Stimulated activated CD8-positive, alpha-beta memory T cell treated with anti-CD3 and anti-CD28 coated beads, Interleukin-12 subunit alpha, Interleukin-12 subunit beta, amount 100 ng/mL, for 24 hours (primary cell): ENCODE data around the gene VWA3B.
"Not testable (repeated sequence)": the region's sequence is repeated elsewhere in the genome, so short reads cannot be mapped to it uniquely, and the experiment has no call there.

ENCODE experiments used
- DNase-seq: peaks from one replicate; pipeline ENCODE4 v3.0.0-alpha.2; 2020; ENCODE audit errors: extremely low read depth

The VWA3B gene

DNA sequence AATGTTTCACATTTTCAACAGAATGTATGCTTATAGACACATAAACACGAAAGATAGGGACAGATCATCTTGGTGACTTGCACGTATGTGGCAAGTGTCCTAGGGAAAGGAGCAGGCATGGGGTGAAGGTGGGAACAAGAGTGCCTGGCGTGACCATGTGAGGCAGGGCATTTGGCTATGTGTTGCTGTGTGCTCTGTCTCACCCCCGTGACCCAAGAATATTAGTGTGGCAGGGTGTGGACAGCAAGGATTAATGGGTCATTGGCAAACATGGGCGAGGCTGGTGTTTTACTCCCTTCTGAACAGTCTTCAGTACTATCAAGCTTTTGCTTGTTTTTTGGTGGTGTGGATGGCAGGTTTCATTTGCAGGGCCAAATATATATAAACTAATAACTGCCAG lies 1.3 kb upstream of the VWA3B start:
- no peak for DNase-seq

DNA sequence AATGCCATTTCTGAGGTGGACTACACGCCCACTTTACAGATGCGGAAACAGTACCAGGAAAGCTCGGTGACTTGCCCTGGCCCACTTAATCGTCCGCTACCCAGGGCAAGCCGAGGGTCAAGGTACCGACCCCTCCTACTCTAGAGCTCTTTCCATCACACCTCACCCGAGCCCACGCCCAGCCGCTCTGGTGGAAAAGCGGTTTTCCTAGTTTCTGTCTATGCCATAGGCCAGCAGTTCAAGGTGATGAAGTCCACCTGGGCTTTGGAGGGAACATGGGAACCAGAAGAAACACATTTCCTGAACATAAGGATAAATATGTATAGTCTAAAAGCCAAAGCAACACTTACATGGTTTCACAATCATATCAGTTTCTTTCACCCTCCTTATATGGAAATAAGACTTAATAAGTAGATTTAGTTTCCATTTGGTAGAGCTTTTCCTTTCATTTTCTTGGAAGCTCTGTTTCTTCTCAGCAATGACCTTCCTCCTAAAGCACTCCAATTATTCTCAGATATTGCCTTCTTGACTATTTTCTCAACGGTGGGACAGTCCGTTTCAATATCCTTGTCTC lies 567 bp downstream of the VWA3B start:
- DNase-seq = no peak

GRCh38 chr2:98088261-98088660 lies 1.3 kb downstream of the VWA3B start:
- DNase-seq = no peak

GRCh38 chr2:98089941-98090340 lies 3.0 kb downstream of the VWA3B start:
- no peak for DNase-seq

GRCh38 chr2:98090951-98091350 lies 4.0 kb downstream of the VWA3B start:
- no peak for DNase-seq

DNA sequence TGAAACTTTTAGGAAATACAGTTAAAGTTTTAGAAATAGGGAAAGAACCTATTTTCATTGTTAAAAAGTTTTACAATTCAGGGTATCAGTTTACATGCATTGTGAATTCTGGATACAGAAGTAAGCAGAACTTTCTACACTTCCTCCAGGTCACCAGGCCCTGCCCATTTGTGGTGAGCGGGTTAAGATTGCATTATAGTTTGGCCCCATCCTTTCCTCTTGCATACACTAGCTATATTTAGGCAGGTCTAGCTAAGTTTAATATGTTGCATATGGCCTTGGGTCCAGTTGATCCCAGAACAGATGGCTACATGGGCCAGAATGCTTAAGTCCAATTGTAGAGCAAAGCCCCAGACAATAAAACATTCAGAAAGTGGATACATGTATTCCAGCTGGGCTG lies 4.8 kb downstream of the VWA3B start:
- DNase-seq = no peak

GRCh38 chr2:98093146-98093545 lies 6.2 kb downstream of the VWA3B start:
- DNase-seq = no peak

DNA sequence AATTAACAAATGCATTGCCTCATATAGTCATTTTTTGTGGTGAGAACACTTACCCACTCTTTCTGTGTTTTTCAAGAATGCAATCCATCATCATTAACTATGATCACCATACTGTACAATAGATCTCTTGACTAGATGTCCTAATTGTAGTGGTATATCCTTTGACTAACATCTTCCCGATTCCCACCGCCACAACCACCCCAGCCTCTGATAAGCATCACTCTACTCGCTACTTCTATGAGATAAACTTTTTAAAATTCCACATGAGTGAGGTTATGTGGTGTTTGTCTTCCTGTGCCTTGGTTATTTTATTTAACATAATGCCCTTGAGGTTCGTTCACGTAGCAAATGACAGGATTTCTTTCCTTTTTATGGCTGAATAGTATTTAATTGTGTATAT lies 6.6 kb downstream of the VWA3B start:
- no peak for DNase-seq

- no peak for DNase-seq
These were observed 13.2 kb downstream of the VWA3B start for GRCh38 chr2:98099939-98100743.

DNA sequence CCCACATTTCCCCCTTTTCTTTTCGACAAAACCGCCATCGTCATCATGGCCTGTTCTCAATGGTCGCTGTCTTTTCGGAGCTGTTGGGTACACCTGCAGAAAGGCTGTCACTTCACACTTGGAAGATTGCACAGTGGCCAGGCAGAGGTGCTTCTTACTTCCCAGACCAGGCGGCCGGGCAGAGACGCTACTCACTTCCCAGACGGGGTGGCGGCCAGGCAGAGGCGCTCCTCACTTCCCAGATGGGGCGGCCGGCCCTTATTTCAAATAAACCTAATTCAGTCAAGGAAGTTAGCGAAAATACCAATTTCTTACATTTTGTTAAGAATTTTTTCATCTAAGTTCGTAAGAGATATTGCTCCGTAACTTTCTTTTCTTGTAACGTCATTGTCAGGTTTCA lies 15.3 kb downstream of the VWA3B start:
- not testable (repeated sequence) for DNase-seq

- DNase-seq = no peak
These were observed 15.9 kb downstream of the VWA3B start for GRCh38 chr2:98102878-98103277.

DNA sequence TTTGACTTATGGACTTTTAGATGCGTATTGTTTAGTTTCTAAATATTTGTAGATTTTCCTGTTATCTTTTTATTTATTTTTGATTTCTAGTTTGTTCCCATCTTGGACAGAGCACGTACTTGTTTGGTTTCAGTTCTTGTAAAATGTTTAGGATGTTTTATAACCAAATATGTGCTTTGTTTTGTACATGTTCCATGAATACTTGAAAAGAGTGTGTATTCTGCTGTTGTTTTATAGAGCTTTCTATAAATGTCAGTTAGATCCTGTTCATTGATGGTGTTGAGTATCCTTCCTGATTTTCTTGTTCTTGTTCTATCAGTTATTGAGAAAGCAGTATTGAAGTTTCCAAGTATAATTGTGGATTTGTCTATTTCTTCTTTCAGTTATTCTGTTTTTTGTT lies 21.1 kb downstream of the VWA3B start:
- no peak for DNase-seq

DNA sequence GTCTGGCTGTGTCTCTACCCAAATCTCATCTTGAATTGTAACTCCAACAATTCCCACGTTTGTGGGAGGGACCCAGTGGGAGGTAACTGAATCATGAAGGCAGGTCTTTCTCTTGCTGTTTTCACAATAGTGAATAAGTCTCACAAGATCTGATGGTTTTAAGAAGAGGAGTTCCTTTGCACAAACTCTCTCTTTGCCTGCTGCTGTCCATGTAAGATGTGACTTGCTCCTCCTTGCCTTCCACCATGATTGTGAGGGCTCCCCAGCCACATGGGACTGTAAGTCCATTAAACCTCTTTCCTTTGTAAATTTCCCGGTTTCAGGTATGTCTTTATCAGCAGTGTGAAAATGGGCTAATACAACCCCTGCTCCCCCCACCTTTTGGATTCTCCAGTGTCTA lies 23.8 kb downstream of the VWA3B start:
- DNase-seq = no peak

DNA sequence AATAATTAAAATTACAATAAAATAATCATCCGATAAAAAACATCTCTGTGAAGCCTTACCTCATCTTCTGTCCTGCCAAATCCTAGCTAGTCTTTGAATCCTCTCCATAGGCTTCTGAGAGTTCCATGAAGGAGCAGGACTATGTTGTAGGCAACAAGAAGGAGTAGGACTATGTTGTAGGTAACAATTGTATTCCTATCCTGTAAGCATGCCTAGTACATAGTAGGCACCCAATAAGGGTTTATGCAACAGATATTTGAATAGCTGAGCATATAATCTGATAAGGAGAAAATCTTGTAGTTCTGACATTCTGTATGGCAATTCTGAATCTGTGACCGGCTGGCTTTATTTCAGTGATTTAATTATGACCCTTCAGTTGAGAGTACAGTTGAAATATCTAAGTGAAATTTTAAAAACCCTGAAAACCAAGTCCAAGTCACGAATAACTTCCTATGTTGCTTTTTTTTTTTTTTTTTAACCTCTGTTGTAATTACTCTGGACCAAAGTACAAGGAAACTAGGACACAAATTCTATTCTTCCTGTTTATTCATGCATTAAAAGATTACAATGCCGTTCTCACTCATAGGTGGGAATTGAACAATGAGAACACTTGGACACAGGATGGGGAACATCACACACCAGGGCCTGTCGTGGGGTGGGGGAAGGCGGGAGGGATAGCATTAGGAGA lies 27.8 kb downstream of the VWA3B start:
- no peak for DNase-seq

DNA sequence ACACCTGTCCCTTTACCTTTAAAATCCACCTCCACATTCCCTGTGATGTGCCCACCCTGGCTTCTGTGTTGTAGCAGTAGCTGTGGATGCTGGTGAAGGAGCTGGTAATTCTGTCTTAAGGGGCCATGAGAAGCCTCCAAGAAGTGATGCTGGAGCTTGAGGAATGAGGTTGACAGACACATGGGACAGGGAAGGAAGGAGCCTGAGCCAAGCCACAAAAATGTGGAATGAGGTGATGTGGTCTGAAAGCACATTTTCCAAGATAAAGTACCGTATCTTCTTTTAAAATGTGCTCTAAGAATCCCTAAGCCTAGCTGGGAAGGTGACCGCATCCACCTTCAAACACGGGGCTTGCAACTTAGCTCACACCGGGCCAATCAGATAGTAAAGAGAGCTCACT lies 31.2 kb downstream of the VWA3B start:
- DNase-seq = no peak

DNA sequence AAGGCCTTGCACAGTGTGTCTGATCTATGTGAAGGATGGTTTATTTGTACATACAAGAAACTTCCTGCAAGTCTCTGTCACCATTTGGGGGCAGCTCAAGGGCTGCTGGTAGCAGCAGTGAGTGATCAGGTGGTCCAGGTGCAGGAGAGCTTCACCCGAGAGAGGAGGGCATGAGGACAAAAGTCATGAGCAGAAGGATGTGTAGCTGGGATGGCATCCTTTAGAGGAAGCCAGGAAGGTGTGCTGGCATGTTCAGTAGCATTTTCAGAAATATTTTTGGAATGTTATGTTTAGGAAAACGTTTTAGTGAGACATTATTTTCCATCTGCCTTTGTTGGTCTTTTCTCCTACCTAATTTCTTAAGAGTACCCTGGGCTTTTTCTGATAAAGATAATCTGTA lies 31.9 kb downstream of the VWA3B start:
- no peak for DNase-seq

DNA sequence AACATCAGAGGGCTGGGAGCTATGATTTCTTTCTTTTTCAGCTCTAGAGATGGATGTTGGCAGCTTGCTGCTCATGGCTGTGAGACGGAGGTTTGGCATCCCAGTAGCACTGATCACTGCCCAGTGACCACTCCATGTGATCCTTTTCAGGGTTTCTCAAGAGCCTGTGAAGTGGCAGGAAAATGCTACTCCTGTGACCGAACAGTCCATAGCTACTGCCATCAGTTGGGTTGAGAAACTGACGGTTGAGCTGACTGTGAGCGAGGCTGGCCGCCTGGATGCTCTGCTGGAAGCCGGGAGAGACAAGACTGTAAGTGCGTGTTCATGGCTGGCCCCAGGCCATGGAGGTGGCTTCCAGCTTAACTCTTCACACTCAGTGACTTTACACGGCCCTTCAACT lies 34.2 kb downstream of the VWA3B start:
- DNase-seq = no peak

DNA sequence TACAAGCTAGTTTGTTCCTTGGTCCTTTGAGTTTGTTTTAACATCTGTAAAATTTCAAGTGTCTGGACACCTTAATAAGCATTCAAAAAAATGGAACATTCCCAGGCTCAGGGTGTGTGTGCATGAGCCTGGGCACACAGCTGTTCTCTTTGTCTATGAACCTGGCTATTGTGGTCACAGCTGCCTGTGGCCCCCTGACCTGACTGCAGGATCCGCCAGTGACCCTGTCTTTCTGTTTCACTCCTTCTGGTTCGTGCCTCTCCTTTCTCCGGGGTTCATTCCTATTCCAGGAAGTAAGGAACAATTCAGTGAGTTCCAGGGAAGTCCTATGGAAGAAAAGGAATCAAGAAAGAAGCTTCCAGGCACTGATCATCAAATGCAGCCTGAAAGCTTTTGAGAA lies 35.6 kb downstream of the VWA3B start:
- DNase-seq = no peak

GRCh38 chr2:98123286-98123685 lies 36.3 kb downstream of the VWA3B start:
- no peak for DNase-seq

- DNase-seq = no peak
These were observed 39.1 kb downstream of the VWA3B start for GRCh38 chr2:98126061-98126460.

DNA sequence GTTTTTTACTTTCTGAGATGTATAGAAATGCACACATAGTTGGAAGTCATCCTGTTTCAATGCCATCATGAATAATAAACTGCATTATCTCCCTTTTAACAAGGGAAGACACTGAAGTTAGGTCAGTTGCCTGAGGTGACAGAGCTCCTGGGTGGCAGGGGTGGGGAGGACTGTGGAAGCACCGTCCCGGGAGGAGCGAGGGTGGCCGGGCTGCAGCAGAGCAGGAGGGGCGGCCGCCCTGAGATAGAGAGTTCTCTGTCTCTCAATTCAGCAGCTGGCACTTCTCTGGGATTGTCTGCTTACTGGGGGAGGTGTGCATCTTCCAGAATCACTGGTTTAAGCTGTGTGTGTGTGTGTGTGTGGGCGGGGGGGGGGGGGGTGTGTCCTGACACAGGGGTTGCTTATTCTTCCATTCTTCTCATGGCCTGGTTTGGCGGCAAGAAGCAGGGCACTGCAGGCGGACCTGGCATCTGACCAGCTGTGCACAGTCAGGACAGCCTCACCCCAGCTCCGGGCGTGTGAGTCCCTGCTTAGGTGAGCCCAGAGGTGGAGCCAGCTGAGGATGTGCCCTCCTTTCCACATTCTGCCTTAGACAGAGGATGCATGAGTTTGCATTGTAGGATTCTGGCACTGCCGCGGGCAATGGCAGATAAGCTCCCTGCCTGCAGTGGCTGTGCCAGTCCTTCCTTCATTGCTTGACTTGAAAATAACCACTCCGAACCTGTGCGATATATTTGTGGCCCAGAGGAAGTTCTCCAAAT lies 40.4 kb downstream of the VWA3B start:
- DNase-seq = no peak

DNA sequence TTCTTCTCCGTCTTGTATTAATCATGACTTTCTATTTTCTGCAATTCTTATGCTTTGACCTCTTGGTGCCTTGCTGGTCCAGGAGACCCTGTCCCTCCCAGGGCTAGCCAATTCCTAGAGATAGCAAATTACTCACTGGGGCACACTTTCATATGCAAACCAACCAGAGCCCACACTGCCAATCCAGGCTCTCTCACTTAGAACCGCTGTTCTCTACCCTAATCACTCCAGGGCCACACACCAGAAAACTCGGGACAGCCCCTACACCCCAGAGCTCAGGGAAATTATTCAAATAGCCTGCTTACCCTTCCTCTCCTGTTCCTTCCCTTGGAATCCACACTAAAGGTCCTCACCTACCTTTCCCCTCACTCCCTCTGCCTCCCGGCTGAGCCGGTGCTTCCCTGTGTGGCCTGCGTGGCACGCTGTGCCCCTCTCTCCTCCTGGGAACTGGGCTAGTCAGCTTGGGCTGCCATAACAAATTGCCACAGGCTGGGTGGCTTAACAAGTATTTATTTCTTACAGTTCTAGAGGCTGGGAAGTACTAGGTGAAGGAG lies 41.7 kb downstream of the VWA3B start:
- DNase-seq = no peak
